HG02763 (cell line): Measurements from ENCODE around the gene MORF4L2.
A peak's percentile ranks its signal among the peaks of the same experiment; 100 is the strongest.

Source experiments
- ATAC-seq: cut with Tn5 transposase; IDR thresholded peaks from one replicate; pipeline ENCODE4 v1.9.1; 2021; ENCODE audit warnings: mild to moderate bottlenecking, moderate library complexity; ENCODE audit not compliant: unreplicated experiment

Gene MORF4L2

GRCh38 chrX:103686199-103687072 is at the start of gene MORF4L2:
TSS of gene MORF4L2 (minus strand) at chrX:103686699. CDS start at chrX:103677027, 9,672 bp downstream.
- ATAC-seq, result peak; percentile 88

GRCh38 chrX:103734125-103734760 is 47.7 kb upstream of the MORF4L2 start:
- no peak for ATAC-seq

GRCh38 chrX:103733017-103733416 is 46.5 kb upstream of the MORF4L2 start:
- no peak for ATAC-seq

GRCh38 chrX:103730796-103731493 is 44.4 kb upstream of the MORF4L2 start:
- ATAC-seq, result no peak

GRCh38 chrX:103730147-103730795 is 43.8 kb upstream of the MORF4L2 start:
- ATAC-seq, result no peak

- no peak for ATAC-seq
Observed at GRCh38 chrX:103729015-103729414, 42.5 kb upstream of the MORF4L2 start.

GRCh38 chrX:103727115-103727514 is 40.6 kb upstream of the MORF4L2 start:
- ATAC-seq, result no peak

- ATAC-seq, result no peak
Observed at GRCh38 chrX:103726477-103726876, 40.0 kb upstream of the MORF4L2 start.

- no peak for ATAC-seq
Observed at GRCh38 chrX:103722505-103722904, 36.0 kb upstream of the MORF4L2 start.

- ATAC-seq, result no peak
Observed at GRCh38 chrX:103718120-103718519, 31.6 kb upstream of the MORF4L2 start.

GRCh38 chrX:103716962-103717361 is 30.5 kb upstream of the MORF4L2 start:
- ATAC-seq, result no peak

- ATAC-seq, result no peak
Observed at GRCh38 chrX:103710609-103711008, 24.1 kb upstream of the MORF4L2 start, which contains the start of gene TMEM31. TSS of gene TMEM31 (plus strand) at chrX:103710909. CDS start at chrX:103712259, 1,350 bp downstream.

- no peak for ATAC-seq
Observed at GRCh38 chrX:103704863-103705262, 18.4 kb upstream of the MORF4L2 start.

GRCh38 chrX:103699243-103699642 is 12.7 kb upstream of the MORF4L2 start:
- ATAC-seq, result no peak

- ATAC-seq, result no peak
Observed at GRCh38 chrX:103697687-103698086, 11.2 kb upstream of the MORF4L2 start.

GRCh38 chrX:103691059-103691458 is 4.6 kb upstream of the MORF4L2 start:
- ATAC-seq, result no peak

GRCh38 chrX:103688946-103689345 is 2.4 kb upstream of the MORF4L2 start:
- ATAC-seq, result no peak

- ATAC-seq, result no peak
Observed at GRCh38 chrX:103687696-103688201, 1.2 kb upstream of the MORF4L2 start.

- ATAC-seq, result peak; percentile 54
Observed at GRCh38 chrX:103687073-103687695, 685 bp upstream of the MORF4L2 start.

GRCh38 chrX:103685396-103685795 is 1.1 kb downstream of the MORF4L2 start:
- no peak for ATAC-seq
